LHCN-M2 (cell line): ENCODE measurements around the gene TFAP2A. TPM values are rescaled to one million over a fixed set of nuclear protein-coding genes. Genes with fewer than 3 reads are reported as not detected.

Experiments used
- DNase-seq: peaks from one replicate; pipeline ENCODE4 v3.0.0-alpha.2; 2012; ENCODE audit warnings: low read depth
- total RNA-seq: library from RNA; depleted of rRNA; stranded (reverse); fragments of >200 nt; gene quantifications from 2 replicates; pipeline ENCODE4 v1.2.3, GENCODE V29; 2014

TFAP2A gene
- total RNA-seq, 1 experiment from 2014 or later, result 0.29 TPM

- no peak for DNase-seq
Observed at GRCh38 chr6:10383331-10384090, 31.4 kb downstream of the TFAP2A start.

DNA sequence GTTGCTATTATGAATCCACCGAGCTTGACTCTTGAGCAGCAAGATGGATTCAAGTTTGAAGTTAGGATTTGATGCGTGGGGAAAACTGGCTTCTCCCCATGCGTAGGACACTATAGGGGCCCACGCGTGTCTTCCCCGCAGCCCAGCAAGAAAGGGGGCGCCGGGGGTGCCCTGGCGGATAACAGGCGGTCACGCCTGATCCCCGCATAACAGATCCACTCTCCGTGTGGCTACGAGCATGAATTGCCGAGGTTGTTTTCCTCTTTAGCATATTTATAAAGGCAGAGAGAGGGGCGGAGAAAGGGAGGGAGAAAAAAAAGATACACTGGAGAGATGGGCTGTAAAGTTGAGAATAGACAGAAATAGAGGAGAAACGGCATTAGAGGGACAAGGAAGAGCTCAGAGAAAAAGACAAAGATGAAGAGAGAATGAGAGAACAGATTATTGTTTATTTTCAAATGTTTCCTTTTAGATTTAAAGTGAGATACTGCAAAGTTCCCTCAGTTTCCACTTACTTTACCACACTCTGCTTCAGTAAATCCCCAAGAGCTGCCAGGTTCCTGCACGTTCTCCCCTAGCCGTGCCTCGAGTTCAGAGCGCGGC, 32.0 kb downstream of the TFAP2A start:
- no peak for DNase-seq

DNA sequence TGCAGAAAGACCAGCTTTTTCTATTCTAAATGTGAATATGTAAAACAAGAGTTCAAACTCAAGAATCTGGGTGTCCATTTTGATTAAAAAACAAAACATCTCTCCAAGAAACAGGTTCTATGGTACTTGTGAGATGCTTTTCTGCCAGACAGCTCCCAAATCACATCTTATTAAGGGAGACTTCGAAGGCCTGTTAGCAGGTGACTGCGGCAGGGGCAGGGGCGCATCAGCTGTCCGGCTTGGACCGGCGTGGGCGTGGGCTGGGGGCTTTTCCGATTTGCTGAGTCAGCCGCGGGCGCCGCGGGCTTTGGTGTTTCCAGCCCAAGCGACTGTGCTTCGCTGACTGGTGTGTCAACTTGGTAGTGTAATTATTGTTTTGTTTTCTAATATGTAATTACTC, 32.6 kb downstream of the TFAP2A start:
- no peak for DNase-seq

DNA sequence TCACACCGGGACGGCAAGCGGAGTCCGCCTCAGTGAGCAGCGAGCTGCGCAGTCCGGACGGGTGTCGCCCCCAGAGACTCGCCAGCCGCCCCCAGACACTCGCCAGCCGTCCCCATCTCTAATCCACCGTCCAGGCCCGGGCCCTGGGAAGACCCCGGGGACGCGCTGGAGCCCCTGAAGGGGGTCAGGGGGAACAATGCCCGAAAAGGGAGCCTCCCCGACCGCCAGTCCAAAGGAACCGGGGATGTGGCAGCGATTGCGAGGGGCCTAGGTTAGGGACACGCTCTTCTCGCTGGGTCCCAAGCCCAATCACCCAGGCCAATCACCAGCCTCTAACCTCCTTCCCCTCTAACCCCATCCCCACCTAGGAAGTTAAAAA, 33.1 kb downstream of the TFAP2A start:
- DNase-seq, result no peak

DNA sequence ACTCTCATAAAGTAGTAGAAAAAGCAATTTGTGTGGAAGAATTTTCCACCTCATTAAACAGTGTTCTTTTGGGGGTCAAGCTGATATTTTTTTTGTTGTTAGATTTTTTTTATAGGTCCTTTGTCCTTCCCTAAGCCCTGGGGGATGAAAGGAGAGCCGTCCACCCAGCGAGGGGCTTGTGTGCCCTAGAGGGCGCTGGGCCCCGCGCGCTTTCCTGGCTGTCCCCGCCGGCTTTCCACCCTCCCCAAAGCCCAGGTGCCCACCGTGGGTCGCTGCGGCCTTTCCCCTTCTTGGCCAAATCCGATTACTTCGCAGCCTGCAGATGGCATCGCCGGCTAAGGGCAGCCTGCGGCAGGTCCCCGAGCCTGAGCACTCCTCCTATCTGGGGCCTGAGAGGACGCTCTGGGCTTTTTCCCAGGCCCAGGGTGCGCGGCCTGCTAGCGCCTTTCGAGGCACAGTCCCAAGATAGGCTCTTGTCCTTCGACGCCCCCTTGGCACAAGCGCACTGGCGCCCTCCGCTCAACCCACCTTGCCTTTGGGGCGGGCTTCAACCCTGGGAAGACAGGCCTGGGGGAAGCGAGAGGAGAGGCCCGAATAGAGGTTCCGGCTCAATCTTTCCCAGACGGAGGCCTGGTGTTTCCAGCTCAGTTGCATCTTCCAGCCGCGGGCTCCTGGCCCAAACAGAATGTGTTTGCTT, 33.6 kb downstream of the TFAP2A start:
- DNase-seq, result no peak

DNA sequence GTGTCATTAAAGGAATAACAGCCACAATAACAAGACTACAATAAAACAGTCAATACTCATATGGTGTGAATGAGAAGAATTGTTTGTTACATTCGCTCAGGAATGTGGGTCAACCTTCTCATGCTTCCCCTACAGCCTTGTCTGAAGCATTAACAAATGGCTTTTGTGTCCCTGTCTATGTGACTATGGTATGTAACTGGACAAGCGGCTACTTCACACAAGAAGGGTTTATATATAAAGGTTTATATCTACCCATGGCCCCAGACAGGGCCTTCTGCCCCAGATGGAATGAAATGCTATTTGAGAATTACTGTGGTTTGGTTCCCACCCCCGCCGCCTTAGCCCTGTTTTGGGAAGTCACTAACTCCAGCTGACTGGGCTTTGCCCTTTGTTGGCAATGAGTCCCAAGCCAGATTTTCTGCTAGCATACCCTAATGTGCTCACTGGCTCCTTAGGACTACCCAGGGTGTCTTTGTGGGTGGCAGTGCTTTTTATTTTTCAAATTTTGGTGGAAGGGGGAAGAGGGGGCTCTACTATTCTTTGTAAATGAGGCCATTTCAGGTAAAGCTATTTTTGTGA, 39.4 kb downstream of the TFAP2A start:
- DNase-seq, result no peak

- DNase-seq, result peak; percentile 34
Observed at GRCh38 chr6:10373642-10374359, 41.1 kb downstream of the TFAP2A start.

- DNase-seq, result peak; percentile 67
Observed at GRCh38 chr6:10369896-10370295, 45.0 kb downstream of the TFAP2A start.

DNA sequence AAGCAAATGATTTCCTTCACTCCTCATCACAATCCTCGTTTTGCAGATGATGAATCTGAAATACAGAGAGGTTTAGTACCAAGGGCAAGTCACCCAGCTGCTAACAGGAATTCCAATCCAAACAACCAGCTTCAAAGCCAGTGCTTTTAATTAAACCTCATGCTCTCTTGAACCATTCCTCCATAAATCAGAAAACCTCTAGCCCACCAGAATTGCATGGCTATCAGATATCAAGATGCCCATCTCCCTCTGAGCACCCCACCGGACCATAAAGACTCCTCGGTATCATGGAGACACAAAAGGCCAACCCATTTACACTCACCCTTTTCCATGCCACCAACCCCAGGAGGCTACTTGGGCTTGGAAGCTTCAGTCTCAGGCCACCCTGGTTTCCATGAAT, 46.0 kb downstream of the TFAP2A start:
- DNase-seq, result no peak

- no peak for DNase-seq
Observed at GRCh38 chr6:10363911-10364310, 51.0 kb downstream of the TFAP2A start.

DNA sequence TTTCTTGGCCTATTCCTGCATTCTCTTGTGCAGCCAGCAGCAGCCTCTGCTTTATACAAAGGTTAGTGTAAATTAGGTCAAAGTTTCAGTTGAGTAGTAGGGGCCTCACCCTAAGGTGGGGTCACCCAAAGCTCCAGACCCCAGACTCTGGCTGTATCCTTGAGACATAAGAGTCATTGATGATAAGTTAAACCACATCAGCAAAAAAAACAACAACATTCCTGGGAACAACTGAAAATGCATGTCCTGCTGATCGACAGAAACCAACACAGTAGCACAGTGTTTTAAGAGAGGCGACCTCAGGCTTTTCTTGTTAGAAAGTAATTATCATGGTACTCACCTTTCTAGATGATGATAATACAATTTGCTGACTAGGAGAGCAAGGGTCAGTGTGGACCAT, 52.6 kb downstream of the TFAP2A start:
- DNase-seq, result no peak

DNA sequence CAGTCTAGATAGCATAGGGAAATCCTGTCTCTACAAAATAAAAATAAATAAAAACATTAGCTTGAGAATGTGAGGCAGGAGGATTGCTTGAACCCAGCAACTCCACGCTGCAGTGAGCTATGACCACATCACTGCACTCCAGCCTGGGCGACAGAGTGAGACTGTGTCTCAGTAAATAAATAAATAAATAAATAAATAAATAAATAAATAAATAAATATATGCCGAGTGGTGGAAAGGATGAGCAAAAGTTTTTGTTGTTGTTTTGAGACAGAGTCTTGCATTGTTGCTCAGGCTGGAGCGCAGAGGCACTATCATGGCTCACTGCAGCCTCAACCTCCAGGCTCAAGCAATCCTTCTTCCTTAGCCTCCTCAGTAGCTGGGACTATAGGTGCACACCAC, 53.4 kb downstream of the TFAP2A start:
- no peak for DNase-seq

DNA sequence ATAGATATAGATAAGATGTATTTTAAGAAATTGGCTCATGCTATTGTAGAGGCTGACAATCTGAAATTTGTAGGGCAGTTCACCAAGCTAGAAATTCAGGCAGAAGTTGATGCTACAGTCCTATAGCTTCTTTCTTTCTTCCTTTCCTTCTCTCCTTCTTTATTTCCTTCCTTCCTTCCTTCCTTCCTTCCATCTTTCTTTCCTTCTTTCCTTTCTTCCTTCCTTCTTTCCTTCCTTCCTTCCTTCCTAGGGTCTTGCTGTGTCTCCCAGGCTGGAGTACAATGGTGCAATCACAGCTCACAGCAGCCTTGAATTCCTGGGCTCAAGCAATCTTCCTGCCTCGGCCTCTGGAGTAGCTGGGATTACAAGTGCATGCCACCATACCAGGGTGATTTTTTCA, 55.3 kb downstream of the TFAP2A start:
- no peak for DNase-seq

DNA sequence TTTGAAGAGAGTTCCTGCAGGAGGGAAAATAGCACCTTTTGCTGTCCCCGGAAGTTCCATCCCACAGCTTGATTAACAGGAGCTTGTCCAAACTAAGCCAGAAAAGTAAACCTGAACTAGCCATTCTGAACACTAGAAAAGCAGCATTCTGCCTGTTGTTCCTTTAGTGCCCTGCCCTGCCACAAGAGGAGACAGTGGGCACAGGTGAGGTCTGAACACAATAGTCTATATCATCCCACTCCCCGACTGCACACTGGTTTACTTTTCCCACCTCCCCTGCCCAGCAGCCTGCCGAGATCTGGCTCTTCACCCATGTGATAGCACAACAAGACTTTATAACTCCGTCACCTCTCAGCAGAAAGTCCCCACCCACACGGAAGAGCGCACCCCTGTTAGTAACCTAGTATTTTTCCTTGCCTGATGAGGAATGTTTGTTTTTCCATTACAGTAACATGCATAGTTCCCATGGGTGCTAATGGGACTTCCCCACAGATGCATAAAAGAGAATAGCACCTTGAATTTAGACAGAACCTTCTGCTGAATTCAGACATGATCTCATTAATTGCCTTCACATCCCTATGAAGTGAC, 59.7 kb downstream of the TFAP2A start:
- DNase-seq, result no peak

DNA sequence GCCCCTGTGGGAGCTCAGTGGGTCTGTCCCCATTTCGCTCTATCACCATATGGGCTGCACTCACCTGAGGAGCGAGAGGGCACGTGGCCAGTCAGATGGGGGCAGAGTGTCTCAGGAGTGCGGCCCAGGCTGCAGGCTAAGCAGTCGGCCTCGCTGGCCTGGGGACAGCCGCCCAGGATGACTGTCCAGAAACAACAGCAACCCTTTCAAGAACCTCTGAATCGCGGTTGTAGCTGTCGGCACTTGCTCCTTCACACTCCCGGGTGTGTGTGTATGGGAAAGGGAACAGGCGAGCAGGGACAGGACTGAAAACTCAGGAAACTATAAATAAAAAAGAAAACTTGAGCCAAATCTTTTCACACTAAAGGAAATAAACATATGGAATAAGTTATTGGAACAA, 63.1 kb downstream of the TFAP2A start:
- DNase-seq, result no peak

GRCh38 chr6:10350720-10351119, 64.2 kb downstream of the TFAP2A start:
- DNase-seq, result no peak

DNA sequence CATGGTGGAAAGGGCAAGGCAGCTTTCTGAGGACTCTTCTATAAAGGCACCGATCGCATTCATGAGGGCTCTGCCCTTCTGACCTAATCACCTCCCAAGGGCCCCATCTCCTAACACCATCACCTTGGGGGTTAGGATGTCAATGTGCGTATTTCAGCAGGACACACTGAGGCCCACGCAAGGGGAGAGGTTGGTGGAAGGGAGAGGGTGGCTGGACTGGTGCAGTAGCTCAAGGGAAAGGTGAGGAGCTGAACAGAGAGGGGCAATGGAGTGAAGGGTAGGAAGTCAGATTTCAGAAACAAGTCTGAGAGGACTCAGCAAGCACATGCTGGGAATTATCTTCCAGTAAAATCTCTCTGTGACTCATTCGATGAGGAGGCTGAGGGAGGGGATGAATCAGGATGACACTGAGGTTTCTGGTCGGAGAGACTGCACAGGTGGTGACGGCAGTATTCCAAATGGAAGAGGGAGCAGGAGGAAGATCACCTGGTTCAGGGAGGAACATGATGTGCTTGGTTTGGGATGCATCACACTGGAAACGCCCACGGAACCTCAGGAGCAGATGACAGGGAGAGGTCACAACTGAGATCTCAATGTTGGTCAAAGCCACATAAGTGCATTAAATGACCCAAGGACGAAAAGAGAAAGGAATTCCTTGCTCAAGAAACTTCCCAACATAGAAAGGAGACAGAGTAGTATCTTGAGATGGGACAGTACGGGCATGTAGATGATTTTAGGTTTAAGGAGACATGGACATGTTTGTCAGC, 67.1 kb downstream of the TFAP2A start:
- peak; percentile 71 for DNase-seq
